Adrenal gland (tissue), 5 donors: ENCODE measurements around the gene DYRK1A.

ENCODE experiments used
- CTCF ChIP-seq, 6 experiments: fragments of 450-650 bp in 4 of 6; fragments of 200-600 bp in 2 of 6; sonication (generic) in 1 of 6; IDR thresholded peaks; 1 replicate in 5 of 6; 2 replicates in 1 of 6; pipeline versions ENCODE4 v1.5.1 to v1.8.0; 2016 to 2021; ENCODE audit warnings: antibody characterized with exemption in 6 of 6, mild to moderate bottlenecking in 2 of 6, moderate library complexity in 1 of 6
- POLR2A ChIP-seq, 2 donors: fragments of 450-650 bp; IDR thresholded peaks; one replicate each; pipeline ENCODE4 v1.6.1; 2017; ENCODE audit warnings: antibody characterized with exemption in 2 of 2, mild to moderate bottlenecking in 2 of 2, moderate library complexity in 1 of 2
- donor health status: DM: no; HTN: no; CAD: no.

GRCh38 chr21:37392441-37392840 lies 25.9 kb downstream of the DYRK1A start:
- TF ChIP-seq CTCF (IDR thresholded peaks at IDR 0.05) (no peak), POLR2A (IDR thresholded peaks at IDR 0.05) (no peak)
